ENCODE measurements around the gene COL2A1.

Gene COL2A1

DNA sequence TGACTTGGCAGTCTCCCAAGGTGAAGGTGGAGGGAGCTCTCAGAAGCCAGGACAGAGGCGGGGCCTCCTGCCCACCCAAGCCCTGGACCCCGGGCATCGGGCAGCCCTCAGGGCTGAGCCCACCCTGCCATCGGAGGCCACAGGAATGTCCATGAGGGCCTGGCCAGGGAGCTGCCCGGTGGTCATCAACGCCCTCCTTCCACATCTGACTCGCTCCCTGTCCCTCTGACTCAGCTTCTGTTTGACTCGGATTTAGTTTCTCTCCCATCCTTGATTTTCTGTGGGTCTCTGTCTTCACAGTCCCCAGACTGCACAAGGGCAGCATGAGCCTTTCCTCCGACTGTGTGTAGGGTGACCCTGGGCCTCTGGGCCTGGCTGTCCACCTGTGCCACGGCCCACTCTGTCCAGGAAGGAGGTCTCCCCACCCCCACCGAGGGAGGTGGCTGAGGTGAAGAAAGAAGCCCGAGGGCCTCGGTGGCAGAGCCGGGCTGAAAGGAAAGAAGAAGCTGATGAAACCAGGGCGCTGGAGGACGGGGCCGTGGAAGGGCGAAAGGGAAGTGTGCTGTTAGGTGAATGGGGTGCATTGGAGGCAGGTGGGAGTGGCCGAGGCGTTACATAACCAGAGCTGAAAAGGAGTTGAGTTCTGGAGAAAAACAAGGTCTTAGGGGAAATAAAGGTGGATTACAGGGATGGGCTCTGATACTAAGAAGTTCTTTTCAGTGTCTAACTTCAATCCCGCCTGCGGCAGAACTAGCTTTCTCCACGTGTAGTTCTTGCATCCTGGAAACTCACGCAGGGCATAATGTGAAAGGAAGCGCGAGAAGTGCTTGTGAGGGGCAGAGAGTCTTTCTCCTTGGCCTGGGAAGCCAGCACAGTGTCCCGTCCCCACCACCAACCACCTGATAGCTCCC, 57.6 kb downstream of the COL2A1 start:
- no peak for DNase-seq (ENCODE audit: low read depth in 3 of 3)

DNA sequence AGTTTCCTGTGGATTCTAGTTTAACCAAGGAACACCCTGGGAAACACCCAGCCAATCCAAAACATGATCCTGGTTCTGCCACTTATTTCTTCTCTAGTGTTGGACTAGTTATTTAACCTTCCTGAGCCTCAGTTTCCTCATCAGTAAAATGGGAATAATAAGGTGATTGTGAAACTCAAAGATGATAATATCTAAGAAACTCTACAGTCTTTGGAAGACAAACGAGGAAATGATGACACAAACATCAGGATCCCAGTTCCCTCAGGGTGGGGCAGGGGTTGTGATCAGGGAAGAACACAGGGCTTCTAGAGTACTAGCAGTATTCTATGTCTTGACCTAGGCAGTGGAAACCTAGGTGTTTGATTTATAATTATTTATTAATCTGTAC, 58.9 kb downstream of the COL2A1 start:
- no peak for DNase-seq (ENCODE audit: low read depth in 3 of 3)

DNA sequence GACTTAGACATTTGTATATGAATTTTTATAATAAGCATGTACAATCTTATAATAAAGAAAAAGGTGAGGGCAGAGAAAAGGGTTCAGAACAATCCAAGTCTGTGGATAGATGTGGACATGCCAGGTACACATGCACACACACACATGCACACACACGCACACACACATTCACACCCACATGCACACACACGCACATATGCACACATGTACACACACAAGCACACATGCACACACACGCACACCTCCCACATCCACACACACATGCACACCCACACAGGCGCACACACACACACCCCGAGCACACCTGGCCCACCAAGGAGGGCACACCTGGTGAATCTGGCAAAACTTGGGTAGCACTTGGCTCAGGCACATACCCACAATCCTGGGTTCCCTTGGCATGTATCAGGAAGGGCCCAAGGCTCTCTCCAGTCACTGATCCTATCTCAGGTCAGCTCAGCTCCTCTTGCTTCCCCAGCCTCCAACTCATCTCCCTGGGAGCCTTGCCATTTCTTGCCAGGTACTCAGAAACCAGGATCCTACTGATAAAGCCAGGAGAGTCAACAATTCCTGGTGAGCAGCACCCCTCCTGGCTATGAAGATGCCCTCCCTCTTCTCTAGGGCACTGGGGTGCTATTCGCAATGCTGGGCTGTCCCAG, 59.5 kb downstream of the COL2A1 start:
- DNase-seq (ENCODE audit: low read depth in 3 of 3), result no peak

DNA sequence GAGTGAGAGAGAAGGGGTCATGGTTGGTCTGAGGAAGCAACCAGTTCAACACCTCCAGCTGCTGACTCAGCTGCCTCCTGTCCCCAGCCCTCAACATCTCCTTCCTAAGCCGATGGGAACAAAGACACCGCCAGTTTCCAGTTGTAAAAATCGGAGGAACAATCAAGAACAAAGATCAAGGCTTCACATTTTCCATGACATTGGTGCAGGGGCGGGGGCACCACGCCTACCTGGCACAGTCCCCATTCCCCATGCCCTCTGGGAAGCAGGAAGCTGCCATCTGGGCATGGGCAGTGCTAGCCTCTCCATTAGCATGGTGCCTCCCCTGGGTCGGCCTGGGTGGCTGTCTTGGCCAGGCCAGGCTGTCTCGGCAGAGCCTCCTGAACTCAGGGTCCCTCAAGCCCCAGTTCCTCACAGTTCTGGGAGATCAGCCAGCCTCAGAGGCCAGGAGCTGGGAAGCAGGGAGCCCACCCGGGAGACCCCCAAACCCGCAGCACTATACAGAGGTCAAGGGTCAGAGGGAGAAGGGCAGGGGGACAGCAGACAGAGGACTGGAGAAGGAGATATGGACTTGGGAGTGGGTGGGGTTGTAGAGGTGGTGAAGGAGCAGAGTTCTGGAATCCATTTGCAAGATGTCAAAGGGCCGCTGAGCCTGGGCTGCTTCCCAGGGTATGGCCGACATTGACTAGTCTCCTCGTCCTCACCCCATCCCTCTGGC, 60.5 kb downstream of the COL2A1 start:
- no peak for DNase-seq (ENCODE audit: low read depth in 3 of 3)

DNA sequence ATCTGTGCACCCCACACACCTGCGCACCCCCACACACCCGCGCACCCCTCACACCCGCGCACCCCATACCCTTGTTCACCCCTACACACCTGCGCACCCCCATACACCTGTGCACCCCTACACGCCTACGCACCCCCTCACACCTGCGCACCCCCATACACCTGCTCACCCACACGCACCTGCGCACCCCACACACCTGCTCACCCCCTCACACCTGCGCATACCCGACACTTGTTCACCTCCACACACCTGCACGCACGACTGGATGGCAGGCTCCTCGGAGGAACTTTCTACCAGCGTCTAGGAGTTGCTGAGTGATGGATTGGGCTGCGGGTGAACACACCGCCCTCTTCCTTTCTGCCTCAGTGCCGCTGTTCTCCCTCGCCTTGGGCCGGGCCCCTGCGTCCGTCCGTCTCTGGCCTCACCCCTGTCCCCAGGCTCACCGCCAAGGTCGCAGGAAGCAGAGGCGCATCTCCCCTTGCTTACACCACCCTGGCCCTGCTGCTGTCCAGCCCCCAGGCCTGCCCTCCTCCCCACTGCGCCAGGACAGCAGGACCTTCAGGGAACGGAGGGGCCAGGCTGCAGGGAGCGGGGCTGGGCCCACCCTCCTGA, 61.6 kb downstream of the COL2A1 start:
- DNase-seq (ENCODE audit: low read depth in 3 of 3), result no peak

DNA sequence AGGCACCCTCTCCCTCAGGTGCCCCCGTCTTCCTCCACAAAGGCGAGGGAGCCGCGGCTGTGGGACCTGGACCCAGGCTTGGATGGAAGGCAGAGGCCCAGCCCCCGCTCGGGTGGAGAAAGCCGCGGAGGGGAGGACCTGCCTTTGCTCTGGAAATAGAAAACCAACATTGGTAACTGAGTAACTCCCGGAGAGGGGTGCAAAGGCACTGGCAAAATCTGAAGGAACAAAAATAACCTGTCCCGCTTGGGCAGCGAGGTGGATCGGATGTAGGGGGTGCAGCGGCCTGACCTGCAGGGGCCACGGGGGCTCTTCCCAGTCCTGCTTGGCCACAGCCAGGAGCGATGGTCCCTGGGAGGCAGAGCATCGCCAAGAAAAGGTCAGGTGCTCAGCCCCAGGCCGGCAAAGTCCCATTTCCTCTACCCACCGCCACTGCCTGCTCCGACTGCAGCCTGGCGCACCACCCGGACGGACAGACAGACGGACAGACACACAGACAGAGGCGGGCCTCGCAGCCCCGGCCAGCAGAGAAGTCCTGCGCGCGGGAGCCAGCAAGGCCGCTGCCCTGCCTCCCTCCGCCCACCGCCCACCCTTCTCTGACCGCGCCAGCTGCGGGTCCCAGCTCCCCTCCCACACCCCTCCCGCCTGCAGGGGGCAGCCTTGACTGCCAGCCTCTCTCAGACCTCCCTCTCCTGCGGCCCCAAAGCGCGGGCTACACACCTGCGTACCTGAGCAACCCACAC, 62.2 kb downstream of the COL2A1 start:
- peak in 1 of 3 donors; percentile 32 for DNase-seq (ENCODE audit: low read depth in 3 of 3)

DNA sequence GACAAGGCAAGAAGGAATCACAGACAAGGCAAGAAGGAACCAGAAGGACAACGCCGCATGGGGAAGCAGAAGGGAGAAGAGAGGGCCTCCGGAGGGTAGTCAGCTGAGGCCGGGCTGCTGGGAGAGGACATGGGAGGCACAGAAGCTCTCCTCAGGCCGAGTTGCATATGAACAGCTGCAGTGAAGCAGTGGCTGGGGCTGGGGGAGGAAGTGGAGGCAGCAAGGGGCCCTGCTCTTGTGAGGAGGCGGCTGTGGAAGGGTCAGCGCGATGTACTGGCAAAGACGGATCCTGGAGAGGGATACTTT, 62.8 kb downstream of the COL2A1 start:
- no peak for DNase-seq (ENCODE audit: low read depth in 3 of 3)

DNA sequence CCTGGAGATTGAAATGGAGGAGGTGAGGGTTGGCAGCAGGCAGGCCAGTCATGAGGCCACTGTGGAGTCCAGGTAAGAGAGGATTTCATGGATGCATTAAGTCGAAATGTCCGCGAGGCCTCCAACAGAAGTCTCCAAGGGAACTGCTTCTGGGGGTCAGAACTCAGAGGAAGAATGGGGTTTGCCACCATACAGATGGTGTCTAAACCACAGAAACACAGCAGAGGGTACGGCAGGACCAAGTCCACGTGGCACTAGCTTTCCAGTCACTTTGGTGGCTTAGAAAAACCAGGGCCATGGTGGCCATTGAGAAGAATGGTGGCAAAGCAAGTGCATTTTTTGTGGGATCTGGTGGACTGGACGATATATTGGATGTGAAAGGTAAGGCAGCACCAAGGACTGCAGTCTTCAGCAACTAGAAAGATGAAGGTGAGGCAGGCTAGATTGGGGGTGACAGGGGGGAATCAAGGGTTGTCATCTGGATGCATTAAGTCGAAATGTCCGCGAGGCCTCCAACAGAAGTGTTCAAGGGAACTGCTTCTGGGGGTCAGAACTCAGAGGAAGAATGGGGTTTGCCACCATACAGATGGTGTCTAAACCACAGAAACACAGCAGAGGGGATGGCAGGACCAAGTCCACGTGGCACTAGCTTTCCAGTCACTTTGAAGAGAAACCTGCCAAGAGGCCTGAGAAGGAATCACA, 63.4 kb downstream of the COL2A1 start:
- no peak for DNase-seq (ENCODE audit: low read depth in 3 of 3)

DNA sequence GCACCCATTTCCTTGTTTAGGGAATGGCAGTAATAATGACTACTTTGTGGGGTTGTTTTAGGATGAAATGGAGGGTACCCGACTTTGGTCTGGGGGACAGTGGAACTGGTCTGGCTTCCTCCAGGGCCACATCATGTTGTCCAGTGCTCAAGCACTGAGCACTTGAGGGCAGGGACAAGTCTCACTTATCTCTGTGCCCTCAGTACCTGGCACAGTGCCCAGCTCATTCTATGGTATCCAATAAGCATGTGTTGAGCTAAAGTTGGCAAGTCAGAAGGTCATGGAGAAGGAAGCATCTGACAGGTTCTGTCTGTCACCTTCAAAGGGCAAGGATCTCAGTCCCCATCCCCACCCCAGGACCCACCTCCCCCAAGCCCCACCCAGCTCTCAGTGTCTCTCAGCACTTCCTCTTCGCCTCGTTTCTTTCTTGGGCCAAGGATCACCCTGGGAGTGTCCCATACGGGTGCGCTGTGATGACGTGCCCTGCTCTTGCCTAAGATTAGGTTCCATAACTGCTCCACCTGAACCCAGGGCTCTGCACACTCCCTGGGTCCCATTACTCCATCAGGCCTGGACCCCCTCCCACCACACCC, 65.2 kb downstream of the COL2A1 start:
- no peak for DNase-seq (ENCODE audit: low read depth in 3 of 3)

DNA sequence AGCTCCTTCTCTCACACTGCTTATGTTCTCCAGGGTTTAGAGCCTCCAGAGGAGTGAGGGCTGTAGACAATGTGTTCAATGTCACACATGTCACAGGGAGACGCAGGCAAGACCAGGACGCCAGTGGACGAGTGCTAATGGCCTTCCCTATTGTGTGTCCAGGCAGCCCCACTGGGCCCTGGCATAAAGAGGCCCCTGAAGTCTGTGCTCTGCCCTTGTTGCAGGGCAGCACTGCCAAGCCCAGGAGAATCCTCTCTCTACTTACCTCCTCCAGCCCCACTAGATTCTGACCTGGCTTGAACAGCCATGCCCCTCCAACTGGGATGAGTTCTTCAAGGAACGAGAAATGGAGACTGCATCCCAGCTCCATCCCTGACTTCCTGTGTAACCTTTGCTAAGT, 65.7 kb downstream of the COL2A1 start:
- no peak for DNase-seq (ENCODE audit: low read depth in 3 of 3)

DNA sequence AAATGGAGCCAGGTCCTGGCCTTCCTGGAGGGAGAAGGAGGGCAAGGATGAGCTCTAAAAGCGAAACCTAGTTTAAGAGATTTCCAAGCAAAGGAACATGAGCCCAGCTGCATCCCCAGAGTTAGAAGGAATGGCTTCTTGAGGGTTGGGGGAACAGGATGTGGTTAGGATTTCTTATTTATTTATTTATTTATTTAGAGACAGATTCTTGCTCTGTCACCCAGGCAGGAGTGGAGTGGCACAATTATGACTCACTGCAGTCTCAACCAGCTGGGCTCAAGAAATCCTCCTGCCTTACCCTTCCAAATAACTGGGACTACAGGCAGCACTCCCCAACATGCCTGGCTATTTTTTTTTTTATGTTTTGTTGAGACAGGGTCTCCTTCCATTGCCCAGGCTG, 66.2 kb downstream of the COL2A1 start:
- DNase-seq (ENCODE audit: low read depth in 3 of 3), result no peak

DNA sequence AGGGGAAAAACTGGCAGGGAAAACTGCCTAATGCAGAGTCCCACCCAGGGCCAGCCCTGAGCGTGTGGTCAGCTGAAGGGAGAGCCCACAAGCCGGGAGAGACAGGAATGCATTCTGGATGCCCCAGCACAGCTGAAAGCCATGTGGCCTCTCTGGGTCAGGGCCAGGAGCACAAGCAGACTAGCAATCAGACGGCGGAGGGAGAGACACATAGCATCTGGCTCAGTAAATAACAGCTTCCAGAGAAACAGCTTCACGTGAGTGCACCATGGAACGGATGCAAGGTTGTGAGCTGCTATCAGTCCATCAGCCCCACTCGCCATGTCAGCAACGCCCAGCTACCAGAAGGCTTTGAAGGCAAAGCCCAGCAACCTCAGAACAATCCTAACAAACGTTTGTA, 69.1 kb downstream of the COL2A1 start:
- no peak for DNase-seq (ENCODE audit: low read depth in 3 of 3)

DNA sequence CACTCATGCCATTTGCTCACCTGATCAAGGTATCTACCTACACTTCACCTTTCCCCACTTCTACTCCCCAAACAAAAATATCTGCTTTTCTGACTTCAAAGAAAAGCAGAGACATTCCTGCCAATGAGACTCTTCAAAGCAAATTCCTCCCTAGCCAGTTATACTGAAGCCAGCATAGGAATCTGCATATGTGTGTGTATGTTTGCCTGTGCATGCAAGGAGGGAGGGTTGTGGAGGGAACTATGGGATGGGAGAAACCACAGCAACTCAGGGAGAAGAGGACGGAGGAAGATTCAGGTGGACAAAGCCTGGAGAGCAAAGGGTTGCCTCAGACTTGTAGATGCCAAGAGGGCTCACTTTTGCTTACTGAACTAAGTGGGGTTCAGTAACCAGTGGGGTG, 73.1 kb downstream of the COL2A1 start:
- no peak for DNase-seq (ENCODE audit: low read depth in 3 of 3)

DNA sequence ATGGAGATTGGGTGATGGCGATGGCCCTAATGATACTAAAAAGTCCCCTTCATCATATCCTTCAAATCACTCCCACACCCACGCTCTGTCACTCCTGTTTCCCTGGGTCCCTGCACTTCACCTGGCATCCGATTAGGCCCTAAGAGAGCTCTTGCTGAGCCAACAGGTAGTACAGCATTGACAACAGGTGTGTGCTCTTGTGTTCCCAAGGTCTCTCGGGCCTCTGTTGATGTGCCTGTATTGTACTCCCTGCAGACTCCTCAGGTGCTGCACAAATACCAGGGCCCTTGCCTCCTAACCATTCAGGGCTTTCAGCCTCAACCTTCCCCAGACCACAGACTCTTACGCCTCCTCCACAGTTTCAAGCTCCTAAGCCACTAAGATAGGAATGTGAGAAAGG, 73.6 kb downstream of the COL2A1 start:
- no peak for DNase-seq (ENCODE audit: low read depth in 3 of 3)

DNA sequence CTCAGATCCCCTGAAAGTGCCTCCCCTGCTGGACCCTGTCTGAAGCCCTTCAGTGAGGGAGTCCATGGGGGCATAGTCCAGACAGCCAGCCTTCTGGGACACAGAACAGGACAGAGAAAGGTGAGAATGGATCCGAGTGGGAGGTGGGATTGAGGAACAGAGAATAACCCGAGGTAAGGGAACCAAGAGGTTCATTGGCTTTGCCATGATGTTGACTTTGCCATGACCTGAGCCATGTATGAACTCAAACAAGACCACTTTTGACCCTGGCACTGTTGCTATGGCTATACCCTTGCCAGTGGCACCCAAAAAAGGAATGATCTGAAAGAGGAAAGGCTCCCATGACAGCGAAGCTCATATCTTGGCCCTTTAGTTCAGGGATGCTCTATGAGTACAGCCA, 76.9 kb downstream of the COL2A1 start:
- DNase-seq (ENCODE audit: low read depth in 3 of 3), result no peak

Measured in stimulated activated CD4-positive, alpha-beta T cell treated with anti-CD3 and anti-CD28 coated beads, TNF-alpha, amount 100 ng/mL, for 48 hours (primary cell).